ENCODE measurements around the gene MRPS24.

MRPS24 gene

DNA sequence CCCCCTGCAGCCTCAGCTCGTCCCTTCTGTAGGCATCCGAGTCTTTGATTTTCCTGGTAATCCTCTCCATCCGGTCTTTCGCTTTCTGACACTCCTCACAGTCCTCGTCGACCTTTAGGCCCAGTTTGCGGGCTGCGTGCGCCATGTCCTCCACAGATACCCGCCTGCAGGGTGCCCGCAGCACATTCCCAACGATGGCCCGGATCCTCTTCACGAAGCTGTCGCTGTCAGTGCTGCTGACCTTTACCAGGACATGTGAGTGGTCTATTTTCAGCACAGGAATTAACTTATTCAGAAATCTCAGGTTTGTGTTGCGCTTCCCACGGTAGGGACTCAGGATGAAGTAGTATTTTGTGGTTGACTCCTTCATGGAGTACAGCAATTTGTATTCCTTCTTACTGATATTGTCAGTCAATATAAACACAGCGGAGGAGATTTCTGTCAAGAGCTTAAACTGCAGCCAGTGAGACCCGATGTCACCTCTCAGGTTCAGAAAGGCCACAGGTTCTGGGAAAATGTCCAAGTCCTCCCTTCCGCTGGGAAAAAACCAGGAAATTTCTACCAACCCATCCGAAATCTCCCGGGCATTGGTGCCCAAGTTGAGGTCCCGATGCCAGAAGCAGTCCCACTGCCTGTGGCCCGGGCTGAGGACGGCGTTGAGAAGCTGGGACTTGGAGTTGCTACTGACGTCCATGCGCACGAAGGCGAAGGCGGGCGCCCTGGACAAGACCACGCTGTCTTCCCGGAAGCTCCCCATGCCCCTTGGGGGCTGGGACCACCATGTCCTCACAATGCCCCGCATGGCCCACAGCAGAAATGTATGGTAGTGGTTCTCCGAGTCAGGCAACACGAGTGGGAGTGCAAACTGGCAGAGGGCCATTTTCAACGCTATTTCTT is 8.9 kb upstream of the MRPS24 start:
- no peak for TF ChIP-seq POLR2AphosphoS5 (IDR thresholded peaks at IDR 0.05; ENCODE audit: low read depth, low read length)
- TF ChIP-seq FOXP2 (optimal IDR thresholded peaks at IDR 0.05; ENCODE audit: borderline replicate concordance, extremely low read depth, extremely low read length, insufficient read depth) = no peak
- TF ChIP-seq SIN3A (IDR thresholded peaks at IDR 0.05; ENCODE audit: borderline replicate concordance, insufficient read depth, low read length) = no peak
- no peak for TF ChIP-seq TAF1 (IDR thresholded peaks at IDR 0.05; ENCODE audit: borderline replicate concordance, insufficient read depth, low read length)
- TF ChIP-seq, protein P1, sequence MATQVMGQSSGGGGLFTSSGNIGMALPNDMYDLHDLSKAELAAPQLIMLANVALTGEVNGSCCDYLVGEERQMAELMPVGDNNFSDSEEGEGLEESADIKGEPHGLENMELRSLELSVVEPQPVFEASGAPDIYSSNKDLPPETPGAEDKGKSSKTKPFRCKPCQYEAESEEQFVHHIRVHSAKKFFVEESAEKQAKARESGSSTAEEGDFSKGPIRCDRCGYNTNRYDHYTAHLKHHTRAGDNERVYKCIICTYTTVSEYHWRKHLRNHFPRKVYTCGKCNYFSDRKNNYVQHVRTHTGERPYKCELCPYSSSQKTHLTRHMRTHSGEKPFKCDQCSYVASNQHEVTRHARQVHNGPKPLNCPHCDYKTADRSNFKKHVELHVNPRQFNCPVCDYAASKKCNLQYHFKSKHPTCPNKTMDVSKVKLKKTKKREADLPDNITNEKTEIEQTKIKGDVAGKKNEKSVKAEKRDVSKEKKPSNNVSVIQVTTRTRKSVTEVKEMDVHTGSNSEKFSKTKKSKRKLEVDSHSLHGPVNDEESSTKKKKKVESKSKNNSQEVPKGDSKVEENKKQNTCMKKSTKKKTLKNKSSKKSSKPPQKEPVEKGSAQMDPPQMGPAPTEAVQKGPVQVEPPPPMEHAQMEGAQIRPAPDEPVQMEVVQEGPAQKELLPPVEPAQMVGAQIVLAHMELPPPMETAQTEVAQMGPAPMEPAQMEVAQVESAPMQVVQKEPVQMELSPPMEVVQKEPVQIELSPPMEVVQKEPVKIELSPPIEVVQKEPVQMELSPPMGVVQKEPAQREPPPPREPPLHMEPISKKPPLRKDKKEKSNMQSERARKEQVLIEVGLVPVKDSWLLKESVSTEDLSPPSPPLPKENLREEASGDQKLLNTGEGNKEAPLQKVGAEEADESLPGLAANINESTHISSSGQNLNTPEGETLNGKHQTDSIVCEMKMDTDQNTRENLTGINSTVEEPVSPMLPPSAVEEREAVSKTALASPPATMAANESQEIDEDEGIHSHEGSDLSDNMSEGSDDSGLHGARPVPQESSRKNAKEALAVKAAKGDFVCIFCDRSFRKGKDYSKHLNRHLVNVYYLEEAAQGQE (IDR thresholded peaks at IDR 0.05; ENCODE audit: insufficient read depth in 1 of 2, low read depth in 2 of 2, low read length in 2 of 2) = no peak

DNA sequence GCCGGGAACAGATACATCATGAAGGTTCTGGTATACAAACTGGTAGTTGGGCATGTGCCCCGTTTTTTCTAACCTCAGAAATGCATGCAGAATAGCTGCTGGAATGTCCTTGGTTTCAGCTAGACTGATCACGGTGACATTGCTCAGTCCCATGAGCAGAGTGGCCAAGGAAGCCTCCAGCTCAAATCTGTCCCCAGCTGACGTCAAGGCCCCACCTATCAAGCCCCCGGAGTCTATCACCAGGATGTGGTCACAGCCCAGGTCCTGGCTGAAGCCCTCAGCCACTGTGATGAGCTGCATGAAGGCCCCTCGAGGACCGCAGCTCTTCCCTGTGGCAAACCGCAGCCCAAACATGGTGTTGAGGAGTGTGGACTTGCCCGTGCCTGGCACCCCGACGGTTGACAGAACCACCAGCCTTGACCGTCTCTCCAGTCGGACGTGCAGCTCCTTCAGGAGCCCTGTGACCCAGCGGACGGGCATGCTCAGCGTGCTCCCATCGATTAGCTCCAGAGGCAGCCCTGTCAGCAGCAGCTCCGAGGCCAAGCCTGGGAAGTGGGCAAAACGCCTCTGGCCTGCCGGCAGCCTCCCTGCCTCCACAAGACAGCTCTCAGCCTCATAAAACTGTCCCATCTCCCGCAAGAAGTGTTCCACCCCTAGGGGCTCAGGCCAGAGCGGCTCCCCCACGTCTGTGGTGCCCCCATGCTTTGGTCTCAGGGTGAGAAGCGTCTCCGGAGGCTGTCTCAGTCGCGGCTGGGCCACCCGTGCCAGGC is 7.8 kb upstream of the MRPS24 start:
- no peak for TF ChIP-seq TAF1 (IDR thresholded peaks at IDR 0.05; ENCODE audit: borderline replicate concordance, insufficient read depth, low read length)
- TF ChIP-seq, protein P1 (IDR thresholded peaks at IDR 0.05; ENCODE audit: insufficient read depth in 1 of 2, low read depth in 2 of 2, low read length in 2 of 2) = no peak
- no peak for TF ChIP-seq FOXP2 (optimal IDR thresholded peaks at IDR 0.05; ENCODE audit: borderline replicate concordance, extremely low read depth, extremely low read length, insufficient read depth)

DNA sequence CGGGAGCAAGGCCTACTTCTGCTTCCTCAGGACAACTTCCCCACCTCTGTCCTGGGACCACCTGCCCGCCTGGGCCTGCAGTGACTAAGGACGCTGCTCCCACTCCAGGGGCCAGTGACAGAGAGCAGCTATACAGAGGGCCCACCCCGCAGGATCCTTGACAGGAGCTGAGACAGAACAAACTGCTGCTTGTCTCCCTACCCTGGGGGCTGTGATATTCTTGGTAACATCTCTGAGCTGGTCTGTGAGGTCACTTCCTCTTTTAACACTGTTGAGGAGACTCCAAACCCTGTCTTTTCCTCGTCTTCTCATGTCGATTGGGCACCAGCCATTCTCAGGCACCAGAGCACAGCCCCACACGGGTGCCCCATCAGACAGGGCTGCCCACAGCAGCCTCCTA is 6.9 kb upstream of the MRPS24 start:
- no peak for TF ChIP-seq POLR2AphosphoS5 (IDR thresholded peaks at IDR 0.05; ENCODE audit: low read depth, low read length)
- TF ChIP-seq FOXP2 (optimal IDR thresholded peaks at IDR 0.05; ENCODE audit: borderline replicate concordance, extremely low read depth, extremely low read length, insufficient read depth) = no peak
- TF ChIP-seq SIN3A (IDR thresholded peaks at IDR 0.05; ENCODE audit: borderline replicate concordance, insufficient read depth, low read length) = no peak
- TF ChIP-seq TAF1 (IDR thresholded peaks at IDR 0.05; ENCODE audit: borderline replicate concordance, insufficient read depth, low read length) = no peak
- TF ChIP-seq, protein P1 (IDR thresholded peaks at IDR 0.05; ENCODE audit: insufficient read depth in 1 of 2, low read depth in 2 of 2, low read length in 2 of 2) = no peak

DNA sequence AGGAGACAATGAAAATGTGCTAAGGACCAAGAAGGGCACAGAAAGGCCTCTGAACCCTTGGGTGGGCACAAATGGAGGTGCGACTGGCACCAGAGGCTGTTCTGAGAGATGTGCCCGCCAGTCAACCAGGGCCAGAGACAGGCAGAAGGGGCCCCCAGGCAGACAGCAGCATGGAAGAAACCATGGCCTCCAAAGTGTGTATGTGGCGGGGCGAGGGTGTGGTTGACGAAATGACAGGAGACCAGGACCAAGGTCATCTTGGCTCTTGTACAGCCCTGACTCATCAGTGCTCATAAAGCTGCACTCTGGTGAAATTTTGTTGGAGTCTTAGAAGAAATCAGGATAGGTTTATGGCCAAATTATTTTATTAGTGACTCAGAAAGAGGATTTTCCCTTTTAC is 4.0 kb upstream of the MRPS24 start:
- TF ChIP-seq TAF1 (IDR thresholded peaks at IDR 0.05; ENCODE audit: borderline replicate concordance, insufficient read depth, low read length) = no peak
- TF ChIP-seq, protein P1 (IDR thresholded peaks at IDR 0.05; ENCODE audit: insufficient read depth in 1 of 2, low read depth in 2 of 2, low read length in 2 of 2) = no peak
- TF ChIP-seq POLR2AphosphoS5 (IDR thresholded peaks at IDR 0.05; ENCODE audit: low read depth, low read length) = no peak
- TF ChIP-seq FOXP2 (optimal IDR thresholded peaks at IDR 0.05; ENCODE audit: borderline replicate concordance, extremely low read depth, extremely low read length, insufficient read depth) = no peak
- TF ChIP-seq SIN3A (IDR thresholded peaks at IDR 0.05; ENCODE audit: borderline replicate concordance, insufficient read depth, low read length) = no peak

Measured in PFSK-1 (cell line).